WTC11 (cell line): Measurements from ENCODE around the gene GNAI1. TPM values are rescaled to one million over a fixed set of nuclear protein-coding genes. Genes with fewer than 3 reads are reported as not detected.
A peak's percentile ranks its signal among the peaks of the same experiment; 100 is the strongest.

Source experiments
- ATAC-seq: fragments of 200-7000 bp; cut with Tn5 transposase; 2 replicates; pipeline ENCODE4 v1.10.0; 2021; ENCODE audit warnings: mild to moderate bottlenecking, moderate library complexity
- CTCF ChIA-PET: fragments of 300-600 bp; sonication (Branson Sonifier 250); formaldehyde crosslinking; loops from one replicate; lab custom pipeline; 2021; ENCODE audit warnings: antibody characterized with exemption; lab: Charles Lee
- POLR2A ChIA-PET: fragments of 350-600 bp; sonication (Branson Sonifier 250); formaldehyde crosslinking; loops from one replicate; lab custom pipeline; 2021; ENCODE audit warnings: antibody characterized with exemption; lab: Charles Lee
- DNase-seq: peaks from one replicate; pipeline ENCODE4 v3.0.0; 2021; ENCODE audit warnings: low spot score
- H3K27ac Mint-ChIP-seq: 2 replicates; pipeline ENCODE4 v1.8.0; 2021; ENCODE audit warnings: mixed read lengths
- H3K27me3 Mint-ChIP-seq: 2 replicates; pipeline ENCODE4 v1.8.0; 2021; ENCODE audit warnings: low read depth, mild to moderate bottlenecking, moderate library complexity, mixed read lengths
- H3K36me3 Mint-ChIP-seq: 2 replicates; pipeline ENCODE4 v1.8.0; 2021; ENCODE audit warnings: mixed read lengths
- H3K4me1 Mint-ChIP-seq: 2 replicates; pipeline ENCODE4 v1.8.0; 2022; ENCODE audit warnings: mixed read lengths
- H3K4me3 Mint-ChIP-seq: 2 replicates; pipeline ENCODE4 v1.8.0; 2021; ENCODE audit warnings: mild to moderate bottlenecking, moderate library complexity, mixed read lengths
- H3K9me3 Mint-ChIP-seq: 2 replicates; pipeline ENCODE4 v1.8.0; 2021; ENCODE audit warnings: mixed read lengths
- ATF1 ChIP-seq: sonication (generic); formaldehyde crosslinking; IDR thresholded peaks from 2 replicates; pipeline ENCODE4 v1.8.1; 2023; ENCODE audit warnings: mild to moderate bottlenecking, moderate library complexity, missing genetic modification reagents
- ATF6 ChIP-seq: sonication (generic); formaldehyde crosslinking; IDR thresholded peaks from 2 replicates; pipeline ENCODE4 v1.8.1; 2023; ENCODE audit warnings: mild to moderate bottlenecking, missing genetic modification reagents
- CTCF ChIP-seq: fragments of 200-600 bp; IDR thresholded peaks from 2 replicates; pipeline ENCODE4 v1.8.0; 2022; ENCODE audit warnings: antibody characterized with exemption
- ELF4 ChIP-seq: sonication (generic); formaldehyde crosslinking; IDR thresholded peaks from 2 replicates; pipeline ENCODE4 v1.8.1; 2022; ENCODE audit warnings: low read depth, mild to moderate bottlenecking, moderate library complexity, missing genetic modification reagents
- ESRRA ChIP-seq: sonication (generic); formaldehyde crosslinking; IDR thresholded peaks from 2 replicates; pipeline ENCODE4 v1.8.1; 2022; ENCODE audit warnings: mild to moderate bottlenecking, missing genetic modification reagents, borderline replicate concordance
- FOXK1 ChIP-seq: sonication (generic); formaldehyde crosslinking; IDR thresholded peaks from 2 replicates; pipeline ENCODE4 v1.8.0; 2022; ENCODE audit warnings: mild to moderate bottlenecking, moderate library complexity, missing genetic modification reagents
- FOXP1 ChIP-seq: sonication (generic); formaldehyde crosslinking; IDR thresholded peaks from 2 replicates; pipeline ENCODE4 v1.8.0; 2022; ENCODE audit warnings: missing genetic modification reagents, mild to moderate bottlenecking, moderate library complexity, borderline replicate concordance
- GRHL2 ChIP-seq: fragments of 250-450 bp; sonication (Bioruptor Pico); IDR thresholded peaks from 2 replicates; pipeline ENCODE4 v1.8.0; 2022; ENCODE audit warnings: mild to moderate bottlenecking, moderate library complexity; ENCODE audit not compliant: insufficient replicate concordance, severe bottlenecking
- IRF2 ChIP-seq: sonication (generic); formaldehyde crosslinking; IDR thresholded peaks from 2 replicates; pipeline ENCODE4 v1.8.0; 2022; ENCODE audit warnings: low read depth, missing genetic modification reagents, borderline replicate concordance
- NR1H2 ChIP-seq: sonication (generic); formaldehyde crosslinking; IDR thresholded peaks from 2 replicates; pipeline ENCODE4 v1.9.0; 2021; ENCODE audit warnings: mild to moderate bottlenecking, moderate library complexity, missing genetic modification reagents
- NR2C2 ChIP-seq: sonication (generic); formaldehyde crosslinking; IDR thresholded peaks from 2 replicates; pipeline ENCODE4 v1.8.0; 2022; ENCODE audit warnings: mild to moderate bottlenecking, missing genetic modification reagents
- PRDM15 ChIP-seq: sonication (generic); formaldehyde crosslinking; IDR thresholded peaks from 2 replicates; pipeline ENCODE4 v1.8.0; 2022; ENCODE audit warnings: missing genetic modification reagents
- PREB ChIP-seq: sonication (generic); formaldehyde crosslinking; IDR thresholded peaks from 2 replicates; pipeline ENCODE4 v1.8.1; 2022; ENCODE audit warnings: mild to moderate bottlenecking, missing genetic modification reagents, moderate library complexity, borderline replicate concordance
- PRRX2 ChIP-seq: fragments of 250-450 bp; sonication (Bioruptor Pico); IDR thresholded peaks from 2 replicates; pipeline ENCODE4 v1.8.0; 2021; ENCODE audit warnings: mild to moderate bottlenecking
- SMAD3 ChIP-seq: sonication (generic); formaldehyde crosslinking; IDR thresholded peaks from 2 replicates; pipeline ENCODE4 v1.8.0; 2022; ENCODE audit warnings: missing genetic modification reagents, mild to moderate bottlenecking, borderline replicate concordance
- TEAD1 ChIP-seq: sonication (generic); formaldehyde crosslinking; IDR thresholded peaks from 2 replicates; pipeline ENCODE4 v1.8.0; 2022; ENCODE audit warnings: mild to moderate bottlenecking, missing genetic modification reagents
- TP53 ChIP-seq: sonication (generic); formaldehyde crosslinking; IDR thresholded peaks from 2 replicates; pipeline ENCODE4 v1.8.1; 2023; ENCODE audit warnings: mild to moderate bottlenecking, missing genetic modification reagents
- ZNF121 ChIP-seq: sonication (generic); formaldehyde crosslinking; IDR thresholded peaks from 2 replicates; pipeline ENCODE4 v1.8.0; 2023; ENCODE audit warnings: missing genetic modification reagents
- ZNF219 ChIP-seq: sonication (generic); formaldehyde crosslinking; IDR thresholded peaks from 2 replicates; pipeline ENCODE4 v1.8.0; 2023; ENCODE audit warnings: missing genetic modification reagents, mild to moderate bottlenecking, borderline replicate concordance
- ZNF232 ChIP-seq: sonication (generic); formaldehyde crosslinking; IDR thresholded peaks from 2 replicates; pipeline ENCODE4 v1.8.0; 2022; ENCODE audit warnings: mild to moderate bottlenecking, missing genetic modification reagents
- ZNF396 ChIP-seq: fragments of 250-450 bp; sonication (Bioruptor Pico); IDR thresholded peaks from 2 replicates; pipeline ENCODE4 v1.8.0; 2021; ENCODE audit warnings: mild to moderate bottlenecking, moderate library complexity, borderline replicate concordance
- ZNF416 ChIP-seq: fragments of 250-450 bp; sonication (Bioruptor Pico); IDR thresholded peaks from 2 replicates; pipeline ENCODE4 v1.9.0; 2021; ENCODE audit warnings: mild to moderate bottlenecking, inconsistent platforms
- ZNF423 ChIP-seq: fragments of 250-450 bp; sonication (Bioruptor Pico); IDR thresholded peaks from 2 replicates; pipeline ENCODE4 v2.1.2; 2022; ENCODE audit warnings: mild to moderate bottlenecking, moderate library complexity
- total RNA-seq: library from RNA; stranded (reverse); gene quantifications from 3 replicates; pipeline ENCODE4 v1.2.3, GENCODE V29; 2021
- TF ChIP-seq, protein P1 (sequence below): sonication (generic); formaldehyde crosslinking; conservative IDR thresholded peaks from 2 replicates; pipeline ENCODE4 v1.8.1; 2022; ENCODE audit warnings: mild to moderate bottlenecking, missing genetic modification reagents
- TF ChIP-seq, protein P2 (sequence below): sonication (generic); formaldehyde crosslinking; IDR thresholded peaks from 2 replicates; pipeline ENCODE4 v1.8.1; 2023; ENCODE audit warnings: mild to moderate bottlenecking, missing genetic modification reagents, moderate library complexity

The GNAI1 gene
- total RNA-seq, 1 experiment from 2014 or later, result 26.7 TPM

GRCh38 chr7:80187279-80187678 is 52.6 kb downstream of the GNAI1 start:
- ATAC-seq (no peak), DNase-seq (no peak)
- Mint-ChIP-seq H3K9me3 (no peaks in the 10 kb centered on the region), H3K36me3 (no peaks in the 10 kb centered on the region), H3K4me1 (peaks cover 72% of the 10 kb centered on the region), H3K4me3 (no peak overlapping the region), H3K27me3 (no peaks in the 10 kb centered on the region), H3K27ac (peak overlapping the region; percentile 56; the same call in 1 of the 2 replicates)
- no peak for TF ChIP-seq FOXK1 (CRISPR knock-in tag)
- no peak for TF ChIP-seq NR1H2 (CRISPR knock-in tag)
- TF ChIP-seq NR2C2 (CRISPR knock-in tag), result no peak
- no peak for TF ChIP-seq ZNF232 (CRISPR knock-in tag)
- TF ChIP-seq FOXP1 (CRISPR knock-in tag), result no peak
- TF ChIP-seq ATF6 (CRISPR knock-in tag), result no peak
- TF ChIP-seq ESRRA (CRISPR knock-in tag), result no peak
- no peak for TF ChIP-seq TP53
- no peak for TF ChIP-seq GRHL2 (CRISPR knock-in tag)
- no peak for TF ChIP-seq ZNF416 (CRISPR knock-in tag)
- TF ChIP-seq, protein P1, sequence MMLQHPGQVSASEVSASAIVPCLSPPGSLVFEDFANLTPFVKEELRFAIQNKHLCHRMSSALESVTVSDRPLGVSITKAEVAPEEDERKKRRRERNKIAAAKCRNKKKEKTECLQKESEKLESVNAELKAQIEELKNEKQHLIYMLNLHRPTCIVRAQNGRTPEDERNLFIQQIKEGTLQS (CRISPR knock-in tag), result no peak
- no peak for TF ChIP-seq ZNF121 (CRISPR knock-in tag)
- no peak for TF ChIP-seq ZNF219
- no peak for TF ChIP-seq PREB (CRISPR knock-in tag)
- TF ChIP-seq, protein P2, sequence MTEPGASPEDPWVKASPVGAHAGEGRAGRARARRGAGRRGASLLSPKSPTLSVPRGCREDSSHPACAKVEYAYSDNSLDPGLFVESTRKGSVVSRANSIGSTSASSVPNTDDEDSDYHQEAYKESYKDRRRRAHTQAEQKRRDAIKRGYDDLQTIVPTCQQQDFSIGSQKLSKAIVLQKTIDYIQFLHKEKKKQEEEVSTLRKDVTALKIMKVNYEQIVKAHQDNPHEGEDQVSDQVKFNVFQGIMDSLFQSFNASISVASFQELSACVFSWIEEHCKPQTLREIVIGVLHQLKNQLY (CRISPR knock-in tag), result no peak
- no peak for TF ChIP-seq CTCF
- CTCF ChIA-PET, result no interaction called here
- POLR2A ChIA-PET, result no interaction called here

DNA sequence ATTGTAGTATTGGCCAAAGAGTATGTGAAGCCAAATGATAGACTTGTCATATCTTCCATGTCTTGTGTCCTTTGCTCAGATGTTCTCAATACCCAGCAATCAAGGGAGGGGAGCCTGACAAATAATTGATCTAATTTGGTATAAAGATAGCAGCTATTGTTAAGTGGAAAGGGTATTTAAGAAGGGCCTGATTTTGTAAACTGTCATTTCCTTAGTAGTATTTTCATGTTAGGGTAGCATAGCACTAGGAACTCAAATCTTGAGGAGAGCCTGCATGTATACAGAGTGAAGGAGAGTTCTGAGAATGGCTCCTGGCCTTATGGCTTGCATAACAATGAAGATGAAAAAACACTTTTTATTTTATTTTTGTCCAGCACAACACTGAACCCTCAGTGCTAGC is 53.1 kb downstream of the GNAI1 start:
- Mint-ChIP-seq H3K36me3 (no peaks in the 10 kb centered on the region; the same call in 1 of the 2 replicates), H3K27ac (peak overlapping the region; percentile 46), H3K27me3 (no peaks in the 10 kb centered on the region), H3K4me3 (no peak overlapping the region), H3K4me1 (peaks cover 67% of the 10 kb centered on the region), H3K9me3 (no peaks in the 10 kb centered on the region)
- TF ChIP-seq PRDM15 (CRISPR knock-in tag) (no peak), ZNF396 (CRISPR knock-in tag) (no peak), PRRX2 (CRISPR knock-in tag) (no peak), TEAD1 (no peak), SMAD3 (no peak), ELF4 (CRISPR knock-in tag) (no peak), ATF1 (no peak), ZNF423 (CRISPR knock-in tag) (no peak), IRF2 (CRISPR knock-in tag) (no peak), CTCF (no peak)
- DNase-seq (no peak), ATAC-seq (no peak)
- CTCF ChIA-PET, result no interaction called here
- POLR2A ChIA-PET, result no interaction called here
